GM06990 (cell line): Measurements from ENCODE around the gene VPS4A.

Source experiments
- DNase-seq: peaks from one replicate; pipeline ENCODE4 v3.0.0-alpha.2; 2011; ENCODE audit not compliant: insufficient read length; ENCODE audit errors: extremely low read depth
- H3K27me3 ChIP-seq: replicated peaks from 2 replicates; pipeline ENCODE4 v1.6.0; 2011; ENCODE audit warnings: low read length; ENCODE audit not compliant: control insufficient read depth, insufficient read depth
- H3K36me3 ChIP-seq: 2 replicates; pipeline ENCODE4 v1.5.1; 2011; ENCODE audit warnings: low read length; ENCODE audit not compliant: control insufficient read depth, insufficient read depth
- H3K4me3 ChIP-seq: replicated peaks from 2 replicates; pipeline ENCODE4 v1.5.1; 2011; ENCODE audit warnings: low read depth, mild to moderate bottlenecking, control low read depth, low read length
- CTCF ChIP-seq: IDR thresholded peaks from 2 replicates; pipeline ENCODE4 v1.5.1; 2011; ENCODE audit warnings: low read length, control low read depth, mild to moderate bottlenecking, inconsistent platforms; ENCODE audit not compliant: insufficient read depth, poor library complexity, severe bottlenecking

Gene VPS4A

GRCh38 chr16:69307856-69308255 is 3.3 kb upstream of the VPS4A start:
- DNase-seq = no peak
- H3K36me3 ChIP-seq = no peaks in the 10 kb centered on the region
- no peaks in the 10 kb centered on the region for H3K27me3 ChIP-seq
- TF ChIP-seq CTCF = no peak
- no peak overlapping the region for H3K4me3 ChIP-seq

DNA sequence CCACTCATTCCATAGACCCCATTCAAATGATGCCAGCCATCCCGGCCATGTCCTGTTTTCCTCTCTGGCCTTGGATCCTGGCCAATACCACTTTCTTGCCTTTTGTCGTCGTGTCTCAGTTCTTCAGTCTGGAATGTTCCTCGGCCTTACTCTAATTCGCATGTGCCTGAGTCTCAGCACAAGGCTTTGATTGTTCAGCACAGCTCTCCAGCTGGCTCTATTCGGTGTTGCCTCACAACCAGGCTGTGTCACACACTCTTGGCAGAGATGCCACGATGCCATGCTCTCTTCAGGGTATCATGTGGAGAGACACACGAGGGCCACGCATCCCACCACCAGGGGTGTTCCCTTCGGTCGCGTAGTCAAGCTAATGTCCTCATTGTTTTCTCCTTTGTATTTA is 1.8 kb upstream of the VPS4A start:
- H3K36me3 ChIP-seq = peaks cover under 1% of the 10 kb centered on the region; the same call in 1 of the 2 replicates
- H3K4me3 ChIP-seq = no peak overlapping the region
- DNase-seq = no peak
- no peak for TF ChIP-seq CTCF
- no peaks in the 10 kb centered on the region for H3K27me3 ChIP-seq

DNA sequence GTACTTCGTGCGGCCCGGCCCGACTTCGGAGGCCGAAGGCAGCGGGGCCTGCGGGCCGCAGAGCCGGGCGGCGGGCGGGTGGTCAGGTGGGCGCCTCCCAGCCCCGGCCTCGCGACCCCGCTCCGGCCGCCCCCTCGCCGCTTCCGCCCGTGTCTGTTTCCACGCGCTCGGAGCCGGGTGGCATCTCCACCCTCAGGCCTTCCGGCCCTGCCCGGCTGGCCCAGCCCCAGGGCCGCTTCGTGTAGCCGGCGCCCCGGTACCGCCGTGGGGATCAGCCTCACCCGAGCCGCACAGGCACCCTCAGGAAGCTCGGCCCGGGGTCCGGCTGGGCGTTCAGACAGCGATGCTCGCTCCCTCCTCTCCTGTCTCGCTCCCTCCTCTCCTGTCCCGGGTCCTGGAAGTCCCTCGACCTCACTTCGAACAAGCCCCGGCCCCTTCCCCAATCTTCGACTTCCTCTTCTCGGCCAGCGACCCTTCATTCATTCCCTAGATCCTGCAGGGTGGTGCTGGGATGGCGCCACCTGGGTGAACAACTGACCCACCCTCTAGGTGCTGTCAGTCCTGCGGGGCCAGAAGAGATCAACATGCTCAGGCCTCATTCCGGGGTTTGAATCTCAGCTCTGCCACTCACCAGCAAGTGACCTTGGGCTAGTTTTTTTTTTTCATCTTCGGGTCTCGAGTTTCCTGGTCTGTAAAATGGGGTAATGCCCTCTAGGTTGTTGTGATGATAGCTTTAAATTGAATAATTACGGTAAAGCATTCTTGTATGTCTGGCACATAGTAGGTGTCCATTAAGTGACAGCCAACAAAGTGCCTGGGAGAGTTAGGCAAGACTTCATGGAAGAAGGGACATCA is 610 bp downstream of the VPS4A start:
- DNase-seq = no peak
- H3K27me3 ChIP-seq = no peaks in the 10 kb centered on the region
- H3K4me3 ChIP-seq = peak overlapping the region; percentile 93
- TF ChIP-seq CTCF = peak; percentile 41
- peaks cover 17% of the 10 kb centered on the region for H3K36me3 ChIP-seq

DNA sequence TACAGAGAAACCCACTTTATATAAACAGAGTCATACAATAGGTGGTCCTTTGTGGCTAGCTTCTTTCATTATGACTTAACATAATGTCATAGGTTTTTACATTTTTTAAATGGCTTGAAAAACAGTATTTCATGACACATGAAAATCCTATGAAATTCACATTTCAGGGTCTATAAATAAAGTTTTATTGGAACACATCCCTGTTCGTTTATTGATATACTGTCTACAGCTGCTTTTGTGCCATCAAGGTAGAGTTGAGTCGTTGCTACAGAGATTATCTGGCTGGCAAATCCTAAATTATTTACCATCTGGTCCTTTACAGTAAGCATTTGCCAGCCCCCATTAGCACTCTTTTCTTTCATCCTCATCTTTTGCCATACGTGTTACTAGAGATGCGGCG is 2.3 kb downstream of the VPS4A start:
- no peak for DNase-seq
- no peaks in the 10 kb centered on the region for H3K27me3 ChIP-seq
- H3K36me3 ChIP-seq = peaks cover 24% of the 10 kb centered on the region
- H3K4me3 ChIP-seq = no peak overlapping the region
- no peak for TF ChIP-seq CTCF

- no peak for TF ChIP-seq CTCF
- no peak for DNase-seq
- no peak overlapping the region for H3K4me3 ChIP-seq
- no peaks in the 10 kb centered on the region for H3K27me3 ChIP-seq
- H3K36me3 ChIP-seq = peaks cover 33% of the 10 kb centered on the region
Observed at GRCh38 chr16:69314534-69314933, 3.4 kb downstream of the VPS4A start.
